Measurements from ENCODE around the gene RELN.
"Not testable (repeated sequence)": the region's sequence is repeated elsewhere in the genome, so short reads cannot be mapped to it uniquely, and the experiment has no call there.

RELN gene

DNA sequence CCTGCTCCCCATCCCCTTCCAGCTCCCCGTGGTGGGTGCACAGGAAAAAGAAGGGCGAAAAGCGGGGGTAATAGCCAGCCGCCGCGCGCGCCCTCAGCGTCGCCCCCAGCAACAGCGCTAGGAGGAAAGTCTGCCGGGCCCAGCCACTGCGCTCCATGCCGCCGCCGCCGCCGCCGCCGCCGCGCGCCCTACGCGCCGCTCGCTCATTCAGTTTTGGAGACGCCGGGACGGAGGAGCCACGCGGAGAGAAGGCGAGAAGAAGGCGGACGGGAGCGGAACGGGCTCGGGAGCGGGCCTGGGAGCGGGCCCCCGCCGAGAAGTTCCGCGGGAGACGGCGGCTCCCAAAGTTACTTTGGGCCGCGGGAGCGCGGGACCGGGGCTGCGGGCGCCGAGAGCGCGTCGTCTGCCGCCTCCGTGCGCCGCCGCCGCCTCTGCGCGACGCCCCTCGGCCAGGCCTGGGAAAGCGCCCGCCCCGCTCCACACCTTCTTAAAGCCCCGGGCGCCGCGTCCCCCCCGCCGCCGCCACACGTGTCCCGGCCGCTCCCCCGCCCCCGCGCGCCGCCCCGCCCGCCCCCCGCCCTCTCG is at the start of gene RELN:
RELN (minus strand) TSS at position 459 of the 585 bp plus-strand sequence; CDS start at position 157, 302 bp downstream.
- no peak for DNase-seq (ENCODE audit: low read depth in 2 of 2, low spot score in 1 of 2)

DNA sequence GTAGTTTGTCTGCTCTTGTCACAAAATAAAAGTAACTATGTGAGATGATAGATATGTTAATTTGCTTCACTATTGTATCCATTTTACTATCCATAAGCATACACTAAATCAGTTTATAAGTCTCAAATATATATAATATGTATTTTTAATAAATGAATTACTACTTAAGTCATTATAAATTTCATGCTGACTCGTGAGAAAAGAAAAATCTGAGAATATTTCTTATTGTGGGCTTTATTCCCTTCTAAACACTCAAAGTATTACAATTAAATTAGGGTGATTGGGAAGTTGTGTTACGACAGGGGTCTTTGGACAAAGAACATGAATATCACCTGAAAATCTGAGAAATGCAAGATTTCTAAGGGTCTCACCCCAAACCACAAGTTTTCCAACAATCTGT is 48.7 kb upstream of the RELN start:
- DNase-seq (ENCODE audit: low read depth in 2 of 2, low spot score in 1 of 2), result no peak

DNA sequence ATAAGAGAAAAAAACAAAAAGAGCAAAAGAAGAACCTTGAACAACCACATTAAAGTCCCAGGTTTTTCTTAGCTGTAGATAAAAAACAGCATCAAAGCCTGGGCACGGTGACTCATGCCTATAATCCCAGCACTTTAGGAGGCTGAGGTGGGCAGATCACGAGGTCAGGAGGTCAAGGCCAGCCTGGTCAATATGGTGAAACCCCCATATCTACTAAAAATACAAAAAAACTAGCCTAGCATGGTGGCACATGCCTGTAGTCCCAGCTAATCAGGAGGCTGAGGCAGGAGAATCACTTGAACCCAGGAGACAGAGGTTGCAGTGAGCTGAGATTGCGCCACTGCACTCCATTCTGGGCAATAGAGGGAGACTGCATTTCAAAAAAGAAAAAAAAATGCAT is 47.4 kb upstream of the RELN start:
- DNase-seq (ENCODE audit: low read depth in 2 of 2, low spot score in 1 of 2), result not testable (repeated sequence)

DNA sequence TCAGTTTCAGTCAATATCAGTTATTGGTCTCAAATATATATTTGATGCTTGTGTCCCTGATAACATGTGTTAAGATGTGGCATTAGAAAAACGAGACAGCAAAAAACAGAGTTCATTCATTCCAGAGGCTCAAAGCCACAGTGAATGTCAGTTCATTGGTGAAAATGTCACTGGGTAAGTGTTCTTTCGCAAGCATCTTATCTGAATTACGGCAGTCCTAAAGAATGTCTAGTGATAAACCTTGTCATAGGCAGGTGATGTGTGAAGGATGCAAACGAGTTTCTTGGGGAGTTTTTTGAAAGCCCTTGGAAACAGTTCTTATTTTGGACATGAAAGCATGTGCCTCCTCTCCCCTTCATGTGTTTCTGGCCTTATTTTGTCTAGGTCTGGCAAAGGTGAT is 45.9 kb upstream of the RELN start:
- DNase-seq (ENCODE audit: low read depth in 2 of 2, low spot score in 1 of 2), result no peak

DNA sequence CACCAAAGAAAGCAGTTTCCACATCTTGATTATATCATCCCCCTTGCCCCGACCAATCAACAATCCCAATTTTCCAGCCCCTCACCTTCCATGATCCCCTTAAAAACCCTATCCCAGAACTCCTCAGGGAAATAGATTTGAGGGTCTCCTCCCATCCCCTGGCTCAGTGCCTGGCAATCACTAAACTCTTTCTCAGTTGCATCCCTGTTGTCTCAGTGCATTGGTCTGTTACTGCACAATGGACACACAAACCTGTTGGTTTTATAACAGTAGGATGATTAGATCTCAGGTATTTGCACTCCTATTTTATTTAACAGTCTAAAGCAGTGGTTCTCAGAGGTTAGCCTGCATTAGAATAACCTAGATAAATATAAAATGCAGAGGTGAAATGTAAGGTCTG is 45.2 kb upstream of the RELN start:
- DNase-seq (ENCODE audit: low read depth in 2 of 2, low spot score in 1 of 2), result no peak

DNA sequence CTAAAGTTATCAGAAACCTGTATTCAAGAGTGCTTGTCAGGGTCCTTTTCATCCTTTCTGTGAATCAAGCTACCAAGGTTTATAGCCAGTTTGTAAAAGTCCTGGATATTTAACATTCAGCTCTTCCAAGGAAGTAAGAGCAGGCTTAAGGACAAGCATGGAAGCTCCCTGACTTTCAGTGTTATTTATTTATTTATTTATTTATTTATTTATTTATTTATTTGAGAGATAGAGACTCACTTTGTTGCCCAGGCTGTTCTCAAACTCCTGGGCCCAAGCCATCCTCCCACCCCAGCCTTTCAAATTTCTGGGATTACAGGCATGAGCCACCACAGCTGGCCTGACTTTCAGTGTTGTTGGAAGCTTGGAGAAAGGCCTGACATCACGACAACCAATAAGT is 44.4 kb upstream of the RELN start:
- no peak for DNase-seq (ENCODE audit: low read depth in 2 of 2, low spot score in 1 of 2)

DNA sequence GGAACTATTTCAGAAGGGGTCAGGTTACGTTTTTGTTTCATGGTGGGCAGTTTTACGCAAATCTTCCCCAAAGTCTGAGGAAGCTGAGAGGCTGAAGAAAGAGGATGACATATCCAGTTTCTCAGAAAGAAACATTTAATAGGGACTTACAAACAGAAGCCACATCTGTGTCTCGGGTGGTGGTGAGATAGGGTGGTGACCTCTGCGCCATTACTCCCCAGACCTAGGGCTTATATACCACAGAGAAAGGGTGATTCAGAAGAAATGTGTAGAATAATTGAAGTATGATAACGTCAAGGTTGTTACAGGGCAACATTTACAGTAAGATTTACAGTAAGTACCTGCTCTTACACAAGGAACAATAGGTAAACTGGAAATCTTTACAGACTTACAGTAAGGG is 43.0 kb upstream of the RELN start:
- DNase-seq (ENCODE audit: low read depth in 2 of 2, low spot score in 1 of 2), result no peak

DNA sequence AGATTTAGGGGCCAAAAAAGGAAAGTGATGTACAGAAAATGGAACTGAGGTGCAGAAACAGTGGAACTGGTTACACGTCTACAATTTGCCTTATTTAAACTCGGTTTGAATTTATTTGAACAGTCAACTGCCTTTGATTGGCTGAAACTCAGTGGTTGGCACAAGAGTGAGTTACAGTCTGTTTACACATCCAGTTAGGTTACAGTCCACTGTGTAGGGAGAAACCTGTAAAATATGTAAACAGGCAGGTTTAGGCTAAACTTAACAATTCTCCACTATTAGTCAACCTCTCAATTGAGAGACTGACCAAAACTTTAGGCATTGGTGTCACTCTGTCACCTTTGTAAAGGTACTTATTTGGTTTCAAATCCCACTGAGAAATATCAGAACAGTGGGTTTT is 40.3 kb upstream of the RELN start:
- DNase-seq (ENCODE audit: low read depth in 2 of 2, low spot score in 1 of 2), result no peak

DNA sequence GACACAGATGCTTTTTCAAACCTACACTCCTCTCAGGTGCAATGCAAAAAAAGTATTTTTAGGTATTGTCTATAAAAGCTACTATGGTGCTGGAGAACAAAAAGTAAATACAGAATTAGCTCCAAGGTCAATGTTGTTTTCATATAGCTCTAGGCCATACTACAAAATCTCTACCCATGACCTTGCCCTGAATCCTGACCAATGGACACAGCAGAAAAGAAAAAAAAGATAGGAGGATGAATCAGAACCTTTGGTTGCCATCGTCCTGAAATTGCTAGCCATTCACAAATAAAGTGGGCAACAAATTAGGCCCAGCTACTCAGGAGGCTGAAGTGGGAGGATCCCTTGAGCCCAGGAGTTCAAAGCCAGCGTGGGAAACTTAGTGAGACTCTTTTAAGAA is 35.2 kb upstream of the RELN start:
- no peak for DNase-seq (ENCODE audit: low read depth in 2 of 2, low spot score in 1 of 2)

DNA sequence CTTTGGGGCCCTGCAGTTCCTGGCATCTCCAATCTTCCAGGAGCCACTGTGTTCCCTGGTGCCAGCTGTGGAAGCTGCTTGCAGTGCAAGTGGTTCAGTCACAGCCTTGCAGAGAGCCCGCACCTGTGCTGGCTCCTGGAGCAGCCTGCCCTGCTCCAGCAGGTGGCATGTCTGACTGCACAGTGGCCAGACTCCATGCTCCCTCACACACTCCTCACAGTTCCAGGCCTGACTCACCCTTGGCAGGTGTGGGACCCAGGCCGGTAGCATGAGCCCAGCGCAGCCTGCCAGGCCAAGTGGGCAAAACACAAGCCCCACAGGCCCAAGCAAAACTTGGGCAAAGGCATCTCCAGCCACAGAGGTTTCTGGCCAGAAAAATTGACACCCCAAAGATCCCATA is 33.6 kb upstream of the RELN start:
- no peak for DNase-seq (ENCODE audit: low read depth in 2 of 2, low spot score in 1 of 2)

DNA sequence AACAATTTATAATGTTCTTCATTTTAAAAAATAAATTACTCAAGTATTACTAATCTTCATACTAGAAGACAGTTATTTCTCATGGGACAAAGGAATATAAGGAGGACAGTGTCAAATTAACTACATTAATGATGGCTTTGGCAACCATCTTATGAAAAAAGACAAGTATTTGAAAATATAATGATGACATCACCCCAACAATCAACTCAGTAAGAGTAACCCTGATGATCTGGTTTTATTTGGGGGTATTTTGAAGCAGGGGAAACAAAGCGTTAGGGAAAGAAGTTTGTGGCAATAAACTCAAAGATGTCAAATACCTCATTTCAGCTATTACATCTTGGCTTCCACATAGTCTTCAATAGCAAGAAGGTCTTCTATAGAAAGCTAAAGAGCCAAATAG is 29.0 kb upstream of the RELN start:
- DNase-seq (ENCODE audit: low read depth in 2 of 2, low spot score in 1 of 2), result no peak

DNA sequence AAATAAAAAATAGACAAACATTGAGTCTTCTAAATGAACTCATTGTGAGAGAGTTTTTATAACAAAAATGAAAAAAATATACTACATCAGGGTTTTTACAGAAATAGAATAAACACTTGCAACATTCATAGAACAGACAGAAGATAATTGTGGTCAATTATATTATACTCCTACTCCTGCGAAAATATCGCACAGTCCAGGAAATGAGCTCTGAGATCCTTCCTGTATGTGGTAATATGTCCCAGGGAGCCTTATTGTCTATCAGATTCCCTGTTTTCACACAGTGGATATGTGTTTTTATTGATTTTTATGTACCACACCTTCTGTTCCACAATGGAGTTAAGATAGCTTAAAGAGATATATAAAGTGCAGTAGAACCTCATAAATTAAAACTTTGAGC is 27.5 kb upstream of the RELN start:
- DNase-seq (ENCODE audit: low read depth in 2 of 2, low spot score in 1 of 2), result no peak

DNA sequence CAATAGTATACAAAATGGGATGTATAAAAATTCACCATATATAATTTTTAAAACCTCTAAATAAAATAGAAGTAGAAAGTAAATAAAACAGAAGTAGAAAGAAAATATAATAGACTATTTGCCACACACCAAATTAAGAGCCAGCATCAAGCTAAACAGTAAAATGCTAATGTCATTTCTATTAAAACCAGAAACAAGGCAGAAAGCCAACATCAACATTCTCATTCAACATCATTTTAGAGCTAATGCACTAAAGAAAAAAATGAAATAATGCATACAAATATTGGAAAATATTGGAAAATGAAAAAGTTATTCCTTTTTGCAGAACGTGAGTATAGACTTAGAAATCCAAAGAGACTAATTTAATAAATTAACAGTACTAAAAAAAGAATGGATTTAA is 23.4 kb upstream of the RELN start:
- no peak for DNase-seq (ENCODE audit: low read depth in 2 of 2, low spot score in 1 of 2)

DNA sequence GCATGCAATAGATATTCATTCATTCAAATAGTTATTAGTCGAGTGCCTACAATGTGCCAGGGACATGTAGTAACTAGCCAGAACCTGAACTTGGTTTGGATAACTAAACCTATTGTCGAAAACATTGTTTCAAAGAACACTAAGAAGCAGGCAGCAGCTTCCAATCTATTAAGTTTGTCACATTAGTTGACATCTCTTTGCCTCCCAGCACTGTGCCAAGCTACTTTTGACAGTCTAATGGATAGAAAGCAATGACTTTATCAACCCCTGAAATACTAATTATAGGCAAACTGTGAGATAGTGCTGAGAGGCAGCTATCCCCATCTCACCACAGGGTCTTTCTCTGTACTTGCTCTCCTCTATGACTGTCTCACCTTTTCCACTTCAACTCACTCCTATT is 22.4 kb upstream of the RELN start:
- DNase-seq (ENCODE audit: low read depth in 2 of 2, low spot score in 1 of 2), result no peak

DNA sequence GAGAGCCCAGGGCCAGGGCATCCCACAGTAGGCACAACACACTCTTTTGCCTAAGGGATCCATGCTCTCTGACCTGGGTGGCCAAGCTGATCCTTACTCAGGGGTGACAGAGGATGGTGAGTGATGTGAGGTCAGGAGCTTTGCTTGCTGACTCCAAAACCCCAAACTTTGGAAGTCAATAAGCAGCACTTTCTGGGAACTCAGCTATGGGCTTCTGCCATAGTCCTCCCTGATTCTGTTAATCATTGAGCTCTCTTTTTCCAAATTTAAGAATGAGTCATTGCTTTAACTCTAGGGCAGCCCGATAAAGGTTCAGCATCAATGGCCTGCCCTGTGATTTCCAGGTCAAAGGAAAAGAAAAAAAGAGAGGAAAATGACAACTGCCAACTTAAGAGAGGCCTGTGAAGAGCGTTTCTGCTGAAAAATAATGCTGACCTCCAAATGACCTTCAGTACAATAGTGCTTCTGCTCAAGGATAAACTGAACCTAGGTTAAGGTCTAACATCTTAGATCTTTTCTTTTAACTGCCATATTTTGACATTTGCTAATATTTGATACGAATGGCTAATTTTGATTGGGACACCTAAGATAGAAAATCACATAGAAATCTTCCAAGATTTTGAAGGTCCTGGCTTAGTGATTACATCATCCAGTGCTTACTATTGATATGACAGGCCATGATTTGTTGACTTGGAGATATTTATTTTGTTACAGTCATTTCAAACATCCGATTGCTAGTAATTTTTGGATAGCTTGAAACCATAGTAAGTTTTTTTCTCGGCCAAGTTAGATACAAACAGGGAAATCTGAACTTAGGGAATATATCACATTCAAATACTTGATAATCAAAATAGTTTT is 20.8 kb upstream of the RELN start:
- no peak for DNase-seq (ENCODE audit: low read depth in 2 of 2, low spot score in 1 of 2)

DNA sequence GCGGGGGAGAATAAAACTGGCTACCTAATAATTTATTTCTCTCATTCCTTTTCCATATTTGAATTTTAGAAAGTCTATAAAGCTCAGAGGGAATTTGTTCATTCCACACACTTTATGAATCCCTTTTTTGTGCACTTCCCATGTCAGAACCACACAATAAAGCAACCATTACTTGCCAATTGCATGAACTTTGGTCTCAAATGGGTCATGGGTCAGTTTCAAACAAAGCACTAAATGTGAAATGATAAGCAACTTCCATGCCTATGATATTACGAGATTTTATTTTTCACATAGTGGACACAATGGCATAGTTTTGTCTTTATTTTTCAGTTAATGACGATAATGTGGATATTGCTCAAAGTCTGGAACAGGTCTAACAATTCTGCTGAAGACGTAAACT is 18.6 kb upstream of the RELN start:
- no peak for DNase-seq (ENCODE audit: low read depth in 2 of 2, low spot score in 1 of 2)

DNA sequence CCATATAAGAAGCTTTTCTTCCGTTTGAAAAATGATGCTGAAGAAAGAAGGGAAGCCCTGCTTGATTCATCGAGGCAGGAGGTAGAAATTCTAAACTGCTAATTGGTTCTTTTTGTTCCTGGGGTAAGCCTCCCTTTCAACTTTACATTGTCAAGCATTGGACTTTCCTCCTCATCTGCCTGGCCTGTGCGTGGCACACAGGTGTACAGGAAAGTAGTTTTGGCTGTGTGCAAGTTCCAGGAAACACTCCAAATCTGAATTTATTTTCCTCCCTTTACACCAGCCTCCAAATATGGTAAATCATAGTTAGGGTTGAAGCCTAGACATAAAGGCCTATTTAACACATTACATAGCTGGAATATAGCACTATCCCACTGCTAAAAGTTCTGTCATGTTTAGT is 18.2 kb upstream of the RELN start:
- DNase-seq (ENCODE audit: low read depth in 2 of 2, low spot score in 1 of 2), result no peak

DNA sequence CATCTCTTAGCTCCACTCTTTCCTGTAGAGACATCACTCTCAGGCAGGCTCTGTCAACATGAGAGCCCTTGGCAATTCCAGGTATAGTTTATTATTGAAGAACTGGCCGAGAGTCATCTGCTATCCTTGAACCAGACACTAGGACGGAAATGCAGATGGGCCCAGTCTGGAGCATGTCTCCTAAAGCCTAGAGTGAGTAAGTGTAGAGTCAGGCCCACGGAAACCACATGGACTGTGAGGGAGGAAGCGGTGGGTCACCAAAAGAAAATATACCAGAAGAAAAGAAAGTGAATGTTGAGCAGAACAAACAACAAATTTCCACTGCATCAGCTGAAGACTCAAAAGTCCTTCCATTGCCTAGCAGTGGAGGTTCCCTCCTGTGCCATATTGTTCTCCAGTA is 15.7 kb upstream of the RELN start:
- no peak for DNase-seq (ENCODE audit: low read depth in 2 of 2, low spot score in 1 of 2)

DNA sequence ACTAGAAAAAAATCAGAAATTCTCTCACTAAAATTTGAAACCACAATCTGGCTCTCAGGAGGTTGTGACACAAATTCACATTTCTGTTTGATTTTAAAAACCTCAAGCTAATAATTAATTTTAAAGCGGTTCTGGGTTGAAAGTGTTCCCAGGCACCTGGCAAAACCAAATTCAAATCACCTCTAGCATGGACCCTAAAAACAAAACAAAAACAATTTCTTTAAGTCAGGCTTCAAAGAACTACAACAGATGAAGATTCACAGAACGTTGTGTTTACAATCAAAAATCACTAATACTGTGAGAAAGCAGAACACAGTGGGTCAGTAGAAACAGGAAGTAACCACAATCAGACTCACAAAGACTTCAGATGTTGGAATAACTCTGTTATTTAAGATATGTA is 7.2 kb upstream of the RELN start:
- DNase-seq (ENCODE audit: low read depth in 2 of 2, low spot score in 1 of 2), result no peak

DNA sequence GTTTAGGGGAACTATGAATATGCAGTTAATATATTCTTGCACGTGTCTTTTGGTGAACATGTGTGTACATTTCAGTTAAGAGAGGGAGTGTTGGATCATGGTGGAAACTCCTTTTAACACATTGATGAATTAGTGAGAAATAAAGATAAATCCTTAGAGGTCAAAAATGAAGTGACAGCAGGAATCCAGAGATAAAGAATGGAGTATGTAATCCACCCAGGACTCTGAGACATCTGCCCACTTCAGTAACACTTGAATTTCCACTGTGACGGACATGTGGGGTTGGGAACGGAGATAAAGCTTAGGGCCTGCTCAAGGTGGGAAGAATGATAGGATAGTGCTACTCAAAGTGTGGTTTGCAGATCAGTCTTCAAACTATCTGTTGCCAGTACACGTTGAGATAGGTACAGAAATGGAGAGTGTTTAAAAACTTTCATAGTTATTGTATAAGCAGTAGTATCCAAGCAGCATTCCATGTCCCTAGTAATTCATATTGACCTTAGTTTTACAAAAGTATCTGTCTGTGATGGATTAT is 6.6 kb upstream of the RELN start:
- DNase-seq (ENCODE audit: low read depth in 2 of 2, low spot score in 1 of 2), result no peak

DNA sequence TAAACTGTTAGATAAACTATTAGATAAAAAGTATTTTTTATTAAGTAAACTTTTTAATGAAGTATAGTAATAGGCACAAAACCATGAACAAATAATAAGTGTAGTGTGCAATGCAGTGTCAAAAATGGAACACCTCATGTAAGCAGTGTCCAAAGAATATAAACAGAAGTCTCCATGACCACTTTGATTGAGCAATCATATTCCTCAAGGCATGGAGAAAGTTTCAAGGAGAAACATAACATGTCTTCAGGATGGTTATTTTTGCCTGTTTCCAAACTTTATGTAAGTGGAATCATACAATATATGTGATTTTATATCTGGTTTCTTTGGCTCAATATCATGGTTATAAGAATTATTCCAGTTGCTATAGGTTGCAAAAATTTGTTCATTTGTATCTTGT is 6.1 kb upstream of the RELN start:
- DNase-seq (ENCODE audit: low read depth in 2 of 2, low spot score in 1 of 2), result no peak

DNA sequence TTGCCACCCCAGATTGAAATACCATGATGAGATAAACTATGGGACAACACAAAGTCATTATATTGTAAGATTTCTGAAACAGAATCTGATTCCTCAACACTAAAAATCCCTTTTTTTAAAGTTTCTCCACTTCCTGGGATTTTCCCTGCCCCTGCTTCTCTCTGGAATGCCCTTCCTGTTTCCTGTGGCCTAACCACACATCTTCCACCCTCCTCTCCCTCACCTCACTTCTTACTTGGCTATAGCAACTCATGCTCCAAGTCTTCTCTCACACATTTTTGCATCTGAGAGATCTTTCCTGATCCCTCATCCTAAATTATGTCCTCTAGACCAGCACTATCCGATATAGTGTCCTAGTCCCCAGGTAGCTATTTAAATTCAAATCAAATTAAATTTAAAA is 4.1 kb upstream of the RELN start:
- no peak for DNase-seq (ENCODE audit: low read depth in 2 of 2, low spot score in 1 of 2)

DNA sequence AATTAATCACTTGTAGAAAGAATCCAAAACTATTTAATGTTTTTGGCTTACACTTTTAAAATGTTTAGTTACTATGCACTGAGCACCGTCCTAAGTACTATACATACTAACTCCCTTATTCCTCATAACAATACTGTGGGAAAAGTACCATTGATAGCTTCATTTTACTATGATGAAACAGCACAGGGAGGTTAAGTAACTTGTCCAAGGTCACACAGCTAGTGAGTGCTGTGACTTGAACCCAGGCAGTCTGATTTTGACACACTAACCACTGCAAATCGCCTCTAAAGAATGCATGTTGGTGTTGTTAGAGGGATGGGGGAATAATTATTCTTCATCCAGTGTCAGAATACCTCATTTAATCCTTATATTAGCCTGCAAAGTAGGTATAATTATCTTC is 1.9 kb upstream of the RELN start:
- no peak for DNase-seq (ENCODE audit: low read depth in 2 of 2, low spot score in 1 of 2)
